CD4-positive, alpha-beta T cell treated with Interferon gamma for 1 hour (primary cell): ENCODE results near the gene GPC1.

Source experiments
- DNase-seq: peaks from one replicate; pipeline ENCODE4 v3.0.0-alpha.2; 2020

The GPC1 gene

GRCh38 chr2:240446664-240447175 is 11.3 kb downstream of the GPC1 start:
- no peak for DNase-seq

- DNase-seq: no peak
These were observed 11.9 kb downstream of the GPC1 start for GRCh38 chr2:240447331-240447730.

- no peak for DNase-seq
These were observed 12.5 kb downstream of the GPC1 start for GRCh38 chr2:240447934-240448333.

- DNase-seq: no peak
These were observed 13.2 kb downstream of the GPC1 start for GRCh38 chr2:240448387-240449274.

- no peak for DNase-seq
These were observed 14.5 kb downstream of the GPC1 start for GRCh38 chr2:240449764-240450531.

GRCh38 chr2:240450532-240451107 is 15.2 kb downstream of the GPC1 start:
- no peak for DNase-seq

- DNase-seq: no peak
These were observed 15.7 kb downstream of the GPC1 start for GRCh38 chr2:240451108-240451611.

- no peak for DNase-seq
These were observed 16.5 kb downstream of the GPC1 start for GRCh38 chr2:240451791-240452461.

- DNase-seq: no peak
These were observed 17.2 kb downstream of the GPC1 start for GRCh38 chr2:240452462-240453256.

GRCh38 chr2:240453461-240454105 is 18.1 kb downstream of the GPC1 start:
- no peak for DNase-seq

GRCh38 chr2:240454106-240454901 is 18.8 kb downstream of the GPC1 start:
- DNase-seq: no peak

GRCh38 chr2:240455272-240455646 is 19.8 kb downstream of the GPC1 start:
- DNase-seq: no peak

- no peak for DNase-seq
These were observed 20.4 kb downstream of the GPC1 start for GRCh38 chr2:240455647-240456446.

GRCh38 chr2:240456447-240457222 is 21.2 kb downstream of the GPC1 start:
- no peak for DNase-seq

GRCh38 chr2:240457223-240458043 is 22.0 kb downstream of the GPC1 start:
- no peak for DNase-seq

GRCh38 chr2:240458044-240458899 is 22.8 kb downstream of the GPC1 start:
- DNase-seq: no peak

GRCh38 chr2:240458900-240459391 is 23.5 kb downstream of the GPC1 start:
- no peak for DNase-seq
